Chondrocyte (in vitro differentiated cells): ENCODE data around the gene KRTAP9-4. TPM values are rescaled to one million over a fixed set of nuclear protein-coding genes. Genes with fewer than 3 reads are reported as not detected.
"Not testable (repeated sequence)": the region's sequence is repeated elsewhere in the genome, so short reads cannot be mapped to it uniquely, and the experiment has no call there.

Source experiments
- DNase-seq: peaks from one replicate; pipeline ENCODE4 v3.0.0; 2021; ENCODE audit warnings: mixed read lengths, low spot score
- H3K27ac Mint-ChIP-seq: one replicate; pipeline ENCODE4 v1.8.0; 2021; ENCODE audit warnings: mild to moderate bottlenecking, moderate library complexity, mixed read lengths; ENCODE audit not compliant: unreplicated experiment
- H3K27me3 Mint-ChIP-seq: 2 replicates; pipeline ENCODE4 v1.8.0; 2021; ENCODE audit warnings: low read depth, mixed read lengths
- H3K36me3 Mint-ChIP-seq: 2 replicates; pipeline ENCODE4 v1.8.0; 2021; ENCODE audit warnings: low read depth, mixed read lengths
- H3K4me1 Mint-ChIP-seq: 2 replicates; pipeline ENCODE4 v1.8.0; 2021; ENCODE audit warnings: low read depth, mild to moderate bottlenecking, mixed read lengths
- H3K4me3 Mint-ChIP-seq: one replicate; pipeline ENCODE4 v1.8.0; 2021; ENCODE audit warnings: mild to moderate bottlenecking, moderate library complexity, mixed read lengths; ENCODE audit not compliant: unreplicated experiment
- H3K9me3 Mint-ChIP-seq: 2 replicates; pipeline ENCODE4 v1.8.0; 2021; ENCODE audit warnings: low read depth, mixed read lengths
- total RNA-seq: library from RNA; stranded (reverse); gene quantifications from 3 replicates; pipeline ENCODE4 v1.2.1, GENCODE V29; 2021
- TF ChIP-seq, protein P1 (sequence below): fragments of 200-600 bp; sonication (generic); IDR thresholded peaks from 2 replicates; pipeline ENCODE4 v1.5.0; 2021; ENCODE audit warnings: antibody characterized with exemption, mild to moderate bottlenecking, moderate library complexity

KRTAP9-4 gene
- total RNA-seq, 1 donor from 2014 or later: not detected

DNA sequence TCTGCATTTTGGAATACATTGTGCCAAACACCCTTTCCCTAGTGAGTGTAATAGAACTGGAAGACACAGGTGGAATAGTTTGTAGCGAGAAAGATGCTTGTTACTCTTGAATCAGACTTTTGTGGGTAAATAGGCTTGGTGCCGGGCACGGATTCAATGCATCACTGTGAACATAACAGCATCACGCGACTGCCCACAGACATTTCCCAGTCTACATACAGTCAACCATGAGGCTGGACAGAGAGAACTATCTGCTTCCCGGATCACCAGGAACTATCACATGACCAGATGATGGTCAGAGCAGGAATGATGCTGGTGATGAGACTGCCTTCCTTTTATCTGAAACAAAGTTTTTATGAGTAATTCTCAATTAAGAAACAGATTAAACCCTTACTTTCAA is 23.4 kb upstream of the KRTAP9-4 start:
- Mint-ChIP-seq H3K4me3 (no peak overlapping the region), H3K27me3 (peaks cover 20% of the 10 kb centered on the region), H3K9me3 (peaks cover 2% of the 10 kb centered on the region), H3K27ac (no peak overlapping the region), H3K36me3 (no peaks in the 10 kb centered on the region), H3K4me1 (no peaks in the 10 kb centered on the region)
- DNase-seq: no peak
- TF ChIP-seq, protein P1, sequence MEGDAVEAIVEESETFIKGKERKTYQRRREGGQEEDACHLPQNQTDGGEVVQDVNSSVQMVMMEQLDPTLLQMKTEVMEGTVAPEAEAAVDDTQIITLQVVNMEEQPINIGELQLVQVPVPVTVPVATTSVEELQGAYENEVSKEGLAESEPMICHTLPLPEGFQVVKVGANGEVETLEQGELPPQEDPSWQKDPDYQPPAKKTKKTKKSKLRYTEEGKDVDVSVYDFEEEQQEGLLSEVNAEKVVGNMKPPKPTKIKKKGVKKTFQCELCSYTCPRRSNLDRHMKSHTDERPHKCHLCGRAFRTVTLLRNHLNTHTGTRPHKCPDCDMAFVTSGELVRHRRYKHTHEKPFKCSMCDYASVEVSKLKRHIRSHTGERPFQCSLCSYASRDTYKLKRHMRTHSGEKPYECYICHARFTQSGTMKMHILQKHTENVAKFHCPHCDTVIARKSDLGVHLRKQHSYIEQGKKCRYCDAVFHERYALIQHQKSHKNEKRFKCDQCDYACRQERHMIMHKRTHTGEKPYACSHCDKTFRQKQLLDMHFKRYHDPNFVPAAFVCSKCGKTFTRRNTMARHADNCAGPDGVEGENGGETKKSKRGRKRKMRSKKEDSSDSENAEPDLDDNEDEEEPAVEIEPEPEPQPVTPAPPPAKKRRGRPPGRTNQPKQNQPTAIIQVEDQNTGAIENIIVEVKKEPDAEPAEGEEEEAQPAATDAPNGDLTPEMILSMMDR: no peak

DNA sequence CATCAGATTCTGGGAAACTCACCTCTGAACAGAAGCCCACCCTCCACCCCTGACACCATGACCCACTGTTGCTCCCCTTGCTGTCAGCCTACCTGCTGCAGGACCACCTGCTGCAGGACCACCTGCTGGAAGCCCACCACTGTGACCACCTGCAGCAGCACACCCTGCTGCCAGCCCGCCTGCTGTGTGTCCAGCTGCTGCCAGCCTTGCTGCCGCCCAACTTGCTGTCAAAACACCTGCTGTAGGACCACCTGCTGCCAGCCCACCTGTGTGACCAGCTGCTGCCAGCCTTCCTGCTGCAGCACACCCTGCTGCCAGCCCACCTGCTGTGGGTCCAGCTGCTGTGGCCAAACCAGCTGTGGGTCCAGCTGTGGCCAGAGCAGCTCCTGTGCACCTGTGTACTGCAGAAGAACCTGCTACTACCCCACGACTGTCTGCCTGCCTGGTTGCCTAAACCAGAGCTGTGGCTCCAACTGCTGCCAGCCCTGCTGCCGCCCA is 22.8 kb upstream of the KRTAP9-4 start, which contains the start of gene KRTAP9-2:
TSS of gene KRTAP9-2 (plus strand) at position 51 of the 498 bp plus-strand sequence. CDS start at position 58, 7 bp downstream.
- peaks cover 19% of the 10 kb centered on the region for H3K27me3 Mint-ChIP-seq
- H3K36me3 Mint-ChIP-seq, H3K9me3 Mint-ChIP-seq, DNase-seq, H3K27ac Mint-ChIP-seq, H3K4me3 Mint-ChIP-seq, H3K4me1 Mint-ChIP-seq: not testable (repeated sequence)

DNA sequence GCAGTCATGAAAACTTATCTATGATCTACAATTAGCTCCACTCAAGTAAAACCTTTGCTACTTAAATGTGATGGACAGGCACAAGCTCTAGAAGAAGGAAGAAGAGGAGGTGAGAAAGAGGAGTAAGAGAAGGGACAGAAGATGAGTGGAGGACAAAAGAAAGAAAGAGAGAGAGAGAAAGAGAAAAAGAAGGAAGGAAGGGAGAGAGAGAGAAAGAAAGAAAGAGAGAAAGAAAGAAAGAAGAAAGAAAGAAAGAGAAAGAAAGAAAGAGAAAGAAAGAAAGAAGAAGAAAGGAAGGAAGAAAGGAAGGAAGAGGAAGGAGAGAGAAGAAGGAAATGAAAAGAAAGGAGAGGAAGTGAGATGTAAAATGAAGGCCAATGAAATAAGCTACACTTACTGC is 19.4 kb upstream of the KRTAP9-4 start:
- no peak overlapping the region for H3K27ac Mint-ChIP-seq
- H3K36me3 Mint-ChIP-seq: no peaks in the 10 kb centered on the region
- DNase-seq: no peak
- no peaks in the 10 kb centered on the region for H3K9me3 Mint-ChIP-seq
- no peaks in the 10 kb centered on the region for H3K4me1 Mint-ChIP-seq
- TF ChIP-seq, protein P1: no peak
- H3K4me3 Mint-ChIP-seq: no peak overlapping the region
- H3K27me3 Mint-ChIP-seq: peaks cover 44% of the 10 kb centered on the region

DNA sequence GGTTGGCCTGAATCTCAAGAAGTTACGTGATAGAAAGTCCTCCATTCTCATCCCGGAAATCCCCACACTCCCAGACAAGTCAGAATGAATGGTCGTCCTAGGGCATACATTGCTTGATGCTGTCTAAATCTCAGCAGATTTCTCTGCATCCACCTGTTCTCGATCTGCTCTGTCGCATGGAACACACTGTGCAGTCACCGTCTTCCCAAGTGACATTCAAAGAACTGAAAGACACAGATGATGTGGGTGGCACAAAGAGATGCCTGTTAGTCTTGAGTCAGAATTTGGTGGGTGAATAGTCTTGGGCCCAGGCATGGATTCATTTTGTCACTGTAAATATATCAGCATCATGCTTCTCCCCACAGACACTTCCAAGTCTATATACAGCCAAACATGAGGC is 17.8 kb upstream of the KRTAP9-4 start:
- no peak for DNase-seq
- H3K4me1 Mint-ChIP-seq: no peaks in the 10 kb centered on the region
- TF ChIP-seq, protein P1: no peak
- no peaks in the 10 kb centered on the region for H3K9me3 Mint-ChIP-seq
- no peaks in the 10 kb centered on the region for H3K36me3 Mint-ChIP-seq
- no peak overlapping the region for H3K27ac Mint-ChIP-seq
- no peak overlapping the region for H3K4me3 Mint-ChIP-seq
- peaks cover 50% of the 10 kb centered on the region for H3K27me3 Mint-ChIP-seq

DNA sequence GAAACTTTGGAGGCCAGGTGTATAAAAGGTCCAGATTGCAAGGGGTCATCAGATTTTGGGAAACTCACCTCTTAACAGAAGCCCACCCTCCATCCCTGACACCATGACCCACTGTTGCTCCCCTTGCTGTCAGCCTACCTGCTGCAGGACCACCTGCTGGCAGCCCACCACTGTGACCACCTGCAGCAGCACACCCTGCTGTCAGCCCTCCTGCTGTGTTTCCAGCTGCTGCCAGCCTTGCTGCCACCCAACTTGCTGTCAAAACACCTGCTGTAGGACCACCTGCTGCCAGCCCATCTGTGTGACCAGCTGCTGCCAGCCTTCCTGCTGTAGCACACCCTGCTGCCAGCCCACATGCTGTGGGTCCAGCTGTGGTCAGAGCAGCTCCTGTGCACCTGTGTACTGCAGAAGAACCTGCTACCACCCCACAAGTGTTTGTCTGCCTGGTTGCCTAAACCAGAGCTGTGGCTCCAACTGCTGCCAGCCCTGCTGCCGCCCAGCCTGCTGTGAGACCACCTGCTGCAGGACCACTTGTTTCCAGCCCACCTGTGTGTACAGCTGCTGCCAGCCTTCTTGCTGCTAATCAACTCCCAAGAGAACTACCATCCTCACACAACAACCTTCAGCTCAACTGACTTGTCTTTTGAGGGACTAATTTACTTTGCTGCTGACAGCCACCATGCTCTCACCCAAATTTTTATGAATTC is 16.9 kb upstream of the KRTAP9-4 start, which contains the start of gene KRTAP9-3:
TSS of gene KRTAP9-3 (plus strand) at position 51 of the 707 bp plus-strand sequence. CDS start at position 104, 53 bp downstream.
- not testable (repeated sequence) for H3K27ac Mint-ChIP-seq, H3K36me3 Mint-ChIP-seq, H3K9me3 Mint-ChIP-seq, H3K4me3 Mint-ChIP-seq, H3K4me1 Mint-ChIP-seq, DNase-seq
- H3K27me3 Mint-ChIP-seq: peaks cover 55% of the 10 kb centered on the region

DNA sequence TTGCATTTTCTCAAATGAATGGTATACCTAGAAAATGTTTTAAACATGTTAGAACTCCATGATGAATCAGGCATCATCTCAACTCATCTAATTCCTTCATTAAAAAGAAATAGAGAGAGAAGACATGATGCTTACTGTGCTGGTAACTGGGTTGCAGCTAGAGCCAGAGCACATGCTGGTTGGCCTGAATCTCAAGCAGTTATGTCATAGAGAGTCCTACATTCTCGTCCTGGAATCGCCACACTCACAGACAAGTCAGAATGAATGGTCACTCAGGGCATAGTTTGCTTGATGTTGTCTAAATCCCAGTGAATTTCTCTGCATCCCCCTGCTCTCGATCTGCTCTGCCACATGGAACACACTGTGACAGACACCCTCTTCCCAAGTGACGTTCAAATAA is 12.4 kb upstream of the KRTAP9-4 start:
- H3K27me3 Mint-ChIP-seq: peaks cover 57% of the 10 kb centered on the region
- not testable (repeated sequence) for H3K4me1 Mint-ChIP-seq

DNA sequence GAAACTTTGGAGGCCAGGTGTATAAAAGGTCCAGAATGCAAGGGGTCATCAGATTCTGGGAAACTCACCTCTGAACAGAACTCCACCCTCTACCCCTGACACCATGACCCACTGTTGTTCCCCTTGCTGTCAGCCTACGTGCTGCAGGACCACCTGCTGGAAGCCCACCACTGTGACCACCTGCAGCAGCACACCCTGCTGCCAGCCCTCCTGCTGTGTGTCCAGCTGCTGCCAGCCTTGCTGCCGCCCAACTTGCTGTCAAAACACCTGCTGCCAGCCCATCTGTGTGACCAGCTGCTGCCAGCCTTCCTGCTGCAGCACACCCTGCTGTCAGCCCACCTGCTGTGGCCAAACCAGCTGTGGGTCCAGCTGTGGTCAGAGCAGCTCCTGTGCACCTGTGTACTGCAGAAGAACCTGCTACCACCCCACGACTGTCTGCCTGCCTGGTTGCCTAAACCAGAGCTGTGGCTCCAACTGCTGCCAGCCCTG is 11.5 kb upstream of the KRTAP9-4 start, which contains the start of gene KRTAP9-8:
TSS of gene KRTAP9-8 (plus strand) at position 51 of the 489 bp plus-strand sequence. CDS start at position 104, 53 bp downstream.
- H3K4me1 Mint-ChIP-seq, H3K27ac Mint-ChIP-seq, DNase-seq, H3K9me3 Mint-ChIP-seq, H3K4me3 Mint-ChIP-seq: not testable (repeated sequence)
- Mint-ChIP-seq H3K36me3 (peaks cover 11% of the 10 kb centered on the region), H3K27me3 (peaks cover 59% of the 10 kb centered on the region)

More for the DNA sequence above, 12.4 kb upstream of the KRTAP9-4 start:
- not testable (repeated sequence) for H3K9me3 Mint-ChIP-seq, DNase-seq, H3K27ac Mint-ChIP-seq, H3K36me3 Mint-ChIP-seq, H3K4me3 Mint-ChIP-seq

DNA sequence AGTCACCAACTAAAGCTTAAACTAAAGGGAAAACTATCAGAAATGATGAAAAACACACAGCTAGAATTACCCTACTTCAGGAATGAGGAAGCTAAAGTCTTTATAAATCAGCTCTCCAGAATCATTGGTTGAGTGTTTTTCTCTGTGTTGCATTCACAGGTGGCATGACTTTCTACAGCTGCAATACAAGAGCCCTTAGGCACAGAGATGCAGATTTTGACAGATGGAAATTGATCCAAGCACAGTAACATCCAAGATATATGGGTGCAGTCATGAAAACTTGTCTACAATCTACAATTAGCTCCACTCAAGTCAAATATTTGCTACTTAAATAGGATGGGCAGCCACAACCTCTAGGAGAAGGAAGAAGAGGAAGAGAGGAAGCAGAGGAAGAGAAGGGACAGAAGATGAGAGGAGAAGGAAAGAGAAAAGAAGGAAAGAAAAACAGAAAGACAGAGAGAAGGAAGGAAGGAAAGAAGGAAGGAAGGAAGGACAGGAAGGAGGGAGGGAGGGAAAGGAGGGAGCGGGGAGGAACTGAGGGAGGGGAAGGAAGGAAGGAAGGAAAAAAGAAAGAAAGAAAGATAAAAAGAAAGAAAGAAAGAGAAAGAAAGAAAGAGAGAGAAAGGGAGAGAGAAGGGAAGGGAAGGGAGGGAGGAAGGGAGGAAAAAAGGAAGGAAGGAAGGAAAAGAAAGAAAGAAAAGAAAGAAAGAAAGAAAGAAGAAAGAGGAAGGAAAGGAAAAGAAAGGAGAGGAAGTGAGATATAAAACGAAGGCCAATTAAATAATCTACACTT is 2.3 kb upstream of the KRTAP9-4 start:
- H3K4me3 Mint-ChIP-seq, H3K27ac Mint-ChIP-seq, H3K36me3 Mint-ChIP-seq, H3K9me3 Mint-ChIP-seq, DNase-seq, H3K4me1 Mint-ChIP-seq: not testable (repeated sequence)
- peaks cover 54% of the 10 kb centered on the region for H3K27me3 Mint-ChIP-seq
